Choroid plexus epithelial cell (primary cell): ENCODE results near the gene RNF223.
A peak's percentile ranks its signal among the peaks of the same experiment; 100 is the strongest.

Experiments
- DNase-seq: peaks from one replicate; pipeline ENCODE4 v3.0.0-alpha.2; 2010; ENCODE audit warnings: low read depth
- H3K4me3 ChIP-seq: 2 replicates; pipeline ENCODE4 v1.5.1; 2011; ENCODE audit warnings: low read depth, mild to moderate bottlenecking, control low read depth, low read length, moderate library complexity
- TF ChIP-seq, protein P1 (sequence below): conservative IDR thresholded peaks from 2 replicates; pipeline ENCODE4 v1.5.1; 2011; ENCODE audit warnings: low read depth, mild to moderate bottlenecking, control low read depth, inconsistent platforms, low read length, moderate library complexity

Gene RNF223

GRCh38 chr1:1073743-1074587 lies at the start of gene RNF223:
RNF223 (minus strand) TSS chr1:1074306; CDS start chr1:1072566, 1,740 bp downstream.
- TF ChIP-seq, protein P1, sequence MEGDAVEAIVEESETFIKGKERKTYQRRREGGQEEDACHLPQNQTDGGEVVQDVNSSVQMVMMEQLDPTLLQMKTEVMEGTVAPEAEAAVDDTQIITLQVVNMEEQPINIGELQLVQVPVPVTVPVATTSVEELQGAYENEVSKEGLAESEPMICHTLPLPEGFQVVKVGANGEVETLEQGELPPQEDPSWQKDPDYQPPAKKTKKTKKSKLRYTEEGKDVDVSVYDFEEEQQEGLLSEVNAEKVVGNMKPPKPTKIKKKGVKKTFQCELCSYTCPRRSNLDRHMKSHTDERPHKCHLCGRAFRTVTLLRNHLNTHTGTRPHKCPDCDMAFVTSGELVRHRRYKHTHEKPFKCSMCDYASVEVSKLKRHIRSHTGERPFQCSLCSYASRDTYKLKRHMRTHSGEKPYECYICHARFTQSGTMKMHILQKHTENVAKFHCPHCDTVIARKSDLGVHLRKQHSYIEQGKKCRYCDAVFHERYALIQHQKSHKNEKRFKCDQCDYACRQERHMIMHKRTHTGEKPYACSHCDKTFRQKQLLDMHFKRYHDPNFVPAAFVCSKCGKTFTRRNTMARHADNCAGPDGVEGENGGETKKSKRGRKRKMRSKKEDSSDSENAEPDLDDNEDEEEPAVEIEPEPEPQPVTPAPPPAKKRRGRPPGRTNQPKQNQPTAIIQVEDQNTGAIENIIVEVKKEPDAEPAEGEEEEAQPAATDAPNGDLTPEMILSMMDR: no peak
- no peak for DNase-seq
- no peak within 1 kb of the TSS for H3K4me3 ChIP-seq

GRCh38 chr1:1122981-1123480 lies 48.9 kb upstream of the RNF223 start:
- TF ChIP-seq, protein P1: no peak

DNA sequence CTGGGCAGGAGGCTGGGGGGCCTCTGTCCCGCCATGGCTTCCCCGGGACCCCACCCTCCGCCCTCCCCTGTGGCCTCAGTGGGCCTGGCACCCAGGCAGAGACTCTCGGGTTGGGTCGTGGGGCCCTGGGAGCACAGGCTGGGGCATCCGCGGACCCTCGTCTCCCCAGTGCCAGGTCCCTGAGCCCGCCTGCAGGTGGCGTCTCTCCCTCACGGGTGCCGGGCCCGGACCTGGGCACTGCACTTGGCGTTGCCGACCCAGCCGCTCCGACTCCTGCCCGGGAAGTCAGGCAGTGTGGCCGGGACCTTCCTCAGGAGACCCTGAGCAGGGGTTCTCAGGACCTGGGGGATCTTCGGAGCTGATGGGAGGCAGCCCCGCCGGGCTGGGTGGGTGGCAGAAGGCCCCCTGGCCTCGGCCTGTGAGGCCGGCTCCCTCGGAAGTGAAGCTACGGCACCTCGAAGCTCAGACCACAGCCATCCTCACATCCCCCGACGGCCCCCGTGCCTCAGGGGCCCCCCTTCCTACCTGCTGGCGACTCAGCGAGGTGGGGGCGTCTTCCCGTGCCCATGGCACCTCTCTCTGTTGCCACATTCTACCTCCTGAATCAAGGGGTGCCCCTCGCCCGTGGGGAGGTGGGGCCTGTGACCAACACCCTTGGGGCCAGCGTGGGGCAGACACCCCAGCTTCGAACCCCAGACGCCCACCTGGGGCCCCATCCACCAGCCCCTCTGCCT lies 48.1 kb upstream of the RNF223 start:
- TF ChIP-seq, protein P1: peak; percentile 84
- H3K4me3 ChIP-seq: peak overlapping the region; percentile 34

More at GRCh38 chr1:1122981-1123480, 48.9 kb upstream of the RNF223 start:
- H3K4me3 ChIP-seq: no peak overlapping the region
- DNase-seq: no peak

DNA sequence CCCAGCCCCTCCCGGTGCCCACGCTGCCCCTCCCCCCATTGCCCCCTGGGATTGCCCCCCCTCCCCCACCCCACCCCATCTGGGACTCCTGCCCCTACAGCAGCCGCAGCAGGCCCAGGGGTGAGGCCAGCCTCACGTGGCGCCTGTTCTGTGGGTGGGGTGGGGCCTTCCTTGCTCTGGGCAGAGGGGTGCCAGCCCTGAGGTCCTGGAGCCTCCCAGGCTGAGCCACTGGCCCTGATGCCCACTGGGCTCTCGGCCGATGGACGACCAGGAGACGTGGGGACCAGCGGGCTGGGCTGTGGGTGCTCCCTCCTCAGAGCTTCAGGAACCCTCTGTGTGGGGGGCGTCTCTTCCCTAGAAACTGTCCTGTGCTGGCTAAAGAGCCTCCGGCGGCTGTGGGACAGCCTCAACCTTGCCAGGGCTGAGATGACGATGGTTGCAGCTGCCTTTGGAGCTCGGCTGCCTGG lies 47.5 kb upstream of the RNF223 start:
- H3K4me3 ChIP-seq: no peak overlapping the region
- TF ChIP-seq, protein P1: no peak
- no peak for DNase-seq

More for the DNA sequence above, 48.1 kb upstream of the RNF223 start:
- peak; percentile 73 for DNase-seq

DNA sequence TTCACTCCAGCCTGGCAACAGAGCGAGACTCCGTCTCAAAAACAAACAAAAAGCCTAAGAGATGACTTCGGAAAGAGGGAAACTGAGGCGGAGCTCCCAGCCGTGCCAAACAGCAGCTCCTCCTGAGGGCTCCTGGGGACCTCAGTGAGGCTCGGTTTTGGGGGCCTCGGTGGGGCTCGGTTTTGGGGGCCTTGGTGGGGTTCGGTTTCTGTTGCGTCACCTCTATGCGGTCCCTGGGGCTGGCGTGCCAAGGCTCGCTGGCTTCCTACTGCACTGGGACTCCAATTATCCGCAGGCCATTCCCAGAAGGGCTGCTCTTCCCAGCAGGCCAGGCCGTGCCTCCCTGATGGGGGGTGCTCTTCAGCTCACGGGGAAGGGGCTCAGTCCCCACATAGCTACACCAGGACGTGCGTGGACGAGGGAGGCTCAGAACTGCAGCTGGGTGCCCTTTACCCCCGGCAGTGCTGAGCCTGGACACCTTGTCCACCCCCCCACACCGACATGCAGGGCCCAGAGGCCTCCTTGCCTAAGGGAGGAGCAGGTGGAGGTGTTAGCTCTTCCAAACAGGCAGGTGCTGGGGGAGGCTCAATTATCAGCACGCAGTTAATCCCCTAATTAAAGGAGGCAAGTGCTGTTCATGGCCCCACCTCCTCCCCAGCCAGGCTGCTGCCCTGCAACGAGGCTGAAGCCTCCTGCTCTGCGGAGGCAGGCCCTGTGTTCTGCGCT lies 46.9 kb upstream of the RNF223 start:
- TF ChIP-seq, protein P1: no peak
- H3K4me3 ChIP-seq: no peak overlapping the region
- DNase-seq: no peak

DNA sequence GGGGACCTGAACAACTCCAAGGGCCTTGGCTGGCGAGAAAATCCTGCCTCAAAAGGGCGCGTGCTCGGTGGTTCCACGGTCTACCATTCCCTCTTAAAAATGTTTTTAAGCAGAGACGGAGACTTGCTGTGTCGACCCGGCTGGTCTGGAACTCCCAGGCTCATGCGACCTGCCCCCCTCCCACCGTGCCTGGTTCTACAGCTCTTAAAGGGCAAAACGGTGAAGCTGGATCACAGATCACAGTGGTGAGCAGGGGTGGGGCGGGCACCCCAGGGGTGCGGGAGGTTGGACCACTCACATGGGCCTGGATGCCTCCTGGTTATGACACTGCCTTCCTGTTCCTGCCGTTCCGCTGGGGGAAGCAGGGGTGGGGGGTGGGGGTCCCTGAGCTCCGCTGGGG lies 46.0 kb upstream of the RNF223 start:
- no peak overlapping the region for H3K4me3 ChIP-seq
- no peak for DNase-seq
- TF ChIP-seq, protein P1: no peak
